ENCODE measurements around the gene SDF2L1. TPM values are rescaled to one million over a fixed set of nuclear protein-coding genes. Genes with fewer than 3 reads are reported as not detected.
"Not testable (repeated sequence)": the region's sequence is repeated elsewhere in the genome, so short reads cannot be mapped to it uniquely, and the experiment has no call there.

The SDF2L1 gene
- total and polyA plus RNA-seq, 2 donors from 2014 or later: 56.1 to 79.6 TPM

GRCh38 chr22:21612858-21613257 lies 29.2 kb upstream of the SDF2L1 start:
- H3K27ac ChIP-seq (ENCODE audit: low read depth in 2 of 2, low read length in 2 of 2): no peak overlapping the region
- H3K9ac ChIP-seq (ENCODE audit: low read length in 3 of 3): no peak overlapping the region
- intact Hi-C loops (cut with DNase I): no loop called here
- TF ChIP-seq CTCF (IDR thresholded peaks at IDR 0.05; ENCODE audit: borderline replicate concordance, extremely low read depth, insufficient read depth): no peak
- H3K36me3 ChIP-seq (ENCODE audit: control insufficient read depth in 2 of 3, insufficient read depth in 3 of 3, low read length in 3 of 3): peaks cover 0 to 22% (median 11%) of the 10 kb centered on the region in 3 donors
- H3K9me3 ChIP-seq (ENCODE audit: control insufficient read depth in 2 of 3, insufficient read depth in 1 of 3, low read length in 3 of 3): no peaks in the 10 kb centered on the region
- H3K4me1 ChIP-seq (ENCODE audit: control insufficient read depth in 2 of 3, insufficient read depth in 2 of 3, low read depth in 1 of 3, low read length in 3 of 3): peaks cover 0 to 2% (median 0%) of the 10 kb centered on the region in 3 donors
- FAIRE-seq (no peak), DNase-seq (no peak)
- H3K4me3 ChIP-seq (ENCODE audit: low read length in 3 of 3): no peak overlapping the region
- no peaks in the 10 kb centered on the region for H3K27me3 ChIP-seq (ENCODE audit: control insufficient read depth, insufficient read depth, low read length)

GRCh38 chr22:21613553-21614233 lies 28.4 kb upstream of the SDF2L1 start:
- intact Hi-C loops (cut with DNase I): no loop called here
- peaks cover 0 to 22% (median 11%) of the 10 kb centered on the region in 3 donors for H3K36me3 ChIP-seq (ENCODE audit: control insufficient read depth in 2 of 3, insufficient read depth in 3 of 3, low read length in 3 of 3)
- no peak for TF ChIP-seq CTCF (IDR thresholded peaks at IDR 0.05; ENCODE audit: borderline replicate concordance, extremely low read depth, insufficient read depth)

GRCh38 chr22:21615731-21616130 lies 26.4 kb upstream of the SDF2L1 start:
- FAIRE-seq (no peak), DNase-seq (no peak)
- intact Hi-C loops (cut with DNase I): no loop called here
- H3K4me3 ChIP-seq (ENCODE audit: low read length in 3 of 3): no peak overlapping the region
- H3K9ac ChIP-seq (ENCODE audit: low read length in 3 of 3): no peak overlapping the region
- peaks cover 0 to 22% (median 11%) of the 10 kb centered on the region in 3 donors for H3K36me3 ChIP-seq (ENCODE audit: control insufficient read depth in 2 of 3, insufficient read depth in 3 of 3, low read length in 3 of 3)
- H3K9me3 ChIP-seq (ENCODE audit: control insufficient read depth in 2 of 3, insufficient read depth in 1 of 3, low read length in 3 of 3): no peaks in the 10 kb centered on the region
- no peak for TF ChIP-seq CTCF (IDR thresholded peaks at IDR 0.05; ENCODE audit: borderline replicate concordance, extremely low read depth, insufficient read depth)
- peaks cover 0 to 2% (median 0%) of the 10 kb centered on the region in 3 donors for H3K4me1 ChIP-seq (ENCODE audit: control insufficient read depth in 2 of 3, insufficient read depth in 2 of 3, low read depth in 1 of 3, low read length in 3 of 3)
- H3K27me3 ChIP-seq (ENCODE audit: control insufficient read depth, insufficient read depth, low read length): no peaks in the 10 kb centered on the region
- H3K27ac ChIP-seq (ENCODE audit: low read depth in 2 of 2, low read length in 2 of 2): no peak overlapping the region

More at GRCh38 chr22:21613553-21614233, 28.4 kb upstream of the SDF2L1 start:
- no peak overlapping the region for H3K27ac ChIP-seq (ENCODE audit: low read depth in 2 of 2, low read length in 2 of 2)
- H3K27me3 ChIP-seq (ENCODE audit: control insufficient read depth, insufficient read depth, low read length): no peaks in the 10 kb centered on the region
- peaks cover 0 to 2% (median 0%) of the 10 kb centered on the region in 3 donors for H3K4me1 ChIP-seq (ENCODE audit: control insufficient read depth in 2 of 3, insufficient read depth in 2 of 3, low read depth in 1 of 3, low read length in 3 of 3)
- no peak overlapping the region for H3K9ac ChIP-seq (ENCODE audit: low read length in 3 of 3)
- no peak overlapping the region for H3K4me3 ChIP-seq (ENCODE audit: low read length in 3 of 3)
- DNase-seq (no peak), FAIRE-seq (no peak)
- no peaks in the 10 kb centered on the region for H3K9me3 ChIP-seq (ENCODE audit: control insufficient read depth in 2 of 3, insufficient read depth in 1 of 3, low read length in 3 of 3)

- intact Hi-C loops (cut with DNase I); H3K9ac ChIP-seq (ENCODE audit: low read length in 3 of 3); FAIRE-seq: not testable (repeated sequence)
These were observed 24.8 kb upstream of the SDF2L1 start for GRCh38 chr22:21617337-21617736.

More at GRCh38 chr22:21617337-21617736, 24.8 kb upstream of the SDF2L1 start:
- not testable (repeated sequence) for H3K27ac ChIP-seq (ENCODE audit: low read depth in 2 of 2, low read length in 2 of 2); H3K4me1 ChIP-seq (ENCODE audit: control insufficient read depth in 2 of 3, insufficient read depth in 2 of 3, low read depth in 1 of 3, low read length in 3 of 3); DNase-seq; H3K4me3 ChIP-seq (ENCODE audit: low read length in 3 of 3); H3K27me3 ChIP-seq (ENCODE audit: control insufficient read depth, insufficient read depth, low read length); H3K9me3 ChIP-seq (ENCODE audit: control insufficient read depth in 2 of 3, insufficient read depth in 1 of 3, low read length in 3 of 3)
- H3K36me3 ChIP-seq (ENCODE audit: control insufficient read depth in 2 of 3, insufficient read depth in 3 of 3, low read length in 3 of 3): peaks cover 0 to 11% (median 8%) of the 10 kb centered on the region in 3 donors
